B cell (primary cell): ENCODE results near the gene GRID2. TPM values are rescaled to one million over a fixed set of nuclear protein-coding genes. Genes with fewer than 3 reads are reported as not detected.

Experiments
- ATAC-seq: fragments of 200-7000 bp; cut with Tn5 transposase; one replicate; pipeline ENCODE4 v1.10.0; 2021; ENCODE audit warnings: low read depth, mild to moderate bottlenecking, moderate number of reproducible peaks, moderate library complexity
- CTCF ChIA-PET: fragments of 350-600 bp; sonication (Branson Sonifier 250); formaldehyde crosslinking; loops from one replicate; lab custom pipeline; 2021; ENCODE audit warnings: antibody characterized with exemption, inconsistent platforms; lab: Charles Lee
- POLR2A ChIA-PET: fragments of 350-600 bp; sonication (Branson Sonifier 250); formaldehyde crosslinking; loops from one replicate; lab custom pipeline; 2021; ENCODE audit warnings: antibody characterized with exemption; lab: Charles Lee
- DNase-seq: peaks from one replicate; pipeline ENCODE4 v3.0.0; 2013
- H2AFZ ChIP-seq: 2 replicates; pipeline ENCODE4 v1.6.1; 2012; ENCODE audit warnings: mild to moderate bottlenecking, low read depth, low read length; ENCODE audit not compliant: insufficient read depth, poor library complexity, severe bottlenecking
- H3K27ac ChIP-seq, 2 donors: 1 replicate in 1 of 2; 2 replicates in 1 of 2; pipeline ENCODE4 v1.5.1; 2012 to 2013; ENCODE audit warnings: low read length in 2 of 2, mild to moderate bottlenecking in 2 of 2, moderate library complexity in 1 of 2
- H3K27me3 ChIP-seq, 4 experiments: fragments of 200-600 bp in 1 of 4; sonication (generic) in 1 of 4; replicated peaks in 1 of 4; 1 replicate in 2 of 4; 2 replicates in 2 of 4; pipeline versions ENCODE4 v1.6.1 to v1.7.0; 2013 to 2016; ENCODE audit warnings: low read length in 3 of 4, mild to moderate bottlenecking in 2 of 4, mixed read lengths in 1 of 4, moderate library complexity in 1 of 4; ENCODE audit not compliant: insufficient read depth in 4 of 4, control insufficient read depth in 3 of 4; ENCODE audit errors: control extremely low read depth in 1 of 4
- H3K36me3 ChIP-seq, 2 experiments: replicated peaks in 1 of 2; 1 replicate in 1 of 2; 2 replicates in 1 of 2; pipeline versions ENCODE4 v1.6.1 to v1.7.1; 2013; ENCODE audit warnings: low read length in 1 of 2; ENCODE audit not compliant: insufficient read depth in 2 of 2, control insufficient read depth in 1 of 2; ENCODE audit errors: control extremely low read depth in 1 of 2, extremely low read depth in 1 of 2
- H3K4me1 ChIP-seq, 2 donors: fragments of 200-600 bp in 1 of 2; sonication (generic) in 1 of 2; 1 replicate in 1 of 2; 2 replicates in 1 of 2; pipeline versions ENCODE4 v1.5.1 to v1.6.1; 2013 to 2017; ENCODE audit warnings: low read length in 2 of 2; ENCODE audit not compliant: control insufficient read depth in 2 of 2, insufficient read depth in 2 of 2
- H3K4me2 ChIP-seq: replicated peaks from 2 replicates; pipeline ENCODE3; 2012; ENCODE audit warnings: mild to moderate bottlenecking, low read depth, low read length; ENCODE audit not compliant: poor library complexity, severe bottlenecking
- H3K4me3 ChIP-seq, 5 experiments: fragments of 200-600 bp in 1 of 5; sonication (generic) in 1 of 5; 1 replicate in 3 of 5; 2 replicates in 2 of 5; pipeline versions ENCODE4 v1.5.1 to v1.7.0; 2011 to 2016; ENCODE audit warnings: low read length in 4 of 5, mild to moderate bottlenecking in 4 of 5, low read depth in 2 of 5, control low read depth in 1 of 5, moderate library complexity in 1 of 5; ENCODE audit not compliant: insufficient read depth in 1 of 5; ENCODE audit errors: control extremely low read depth in 1 of 5, extremely low read depth in 1 of 5
- H3K79me2 ChIP-seq: fragments of 200-600 bp; sonication (generic); one replicate; pipeline ENCODE4 v1.6.0; 2016; ENCODE audit warnings: low read length; ENCODE audit not compliant: control insufficient read depth, insufficient read depth
- H3K9ac ChIP-seq: fragments of 200-600 bp; sonication (generic); 2 replicates; pipeline ENCODE4 v1.6.1; 2017; ENCODE audit warnings: mild to moderate bottlenecking, low read length, moderate library complexity
- H3K9me3 ChIP-seq, 3 donors: one replicate each; pipeline versions ENCODE4 v1.6.1 to v1.7.1; 2013; ENCODE audit warnings: low read length in 2 of 3; ENCODE audit not compliant: control insufficient read depth in 2 of 3, insufficient read depth in 1 of 3; ENCODE audit errors: control extremely low read depth in 1 of 3
- H4K20me1 ChIP-seq: 2 replicates; pipeline ENCODE4 v1.6.0; 2012; ENCODE audit warnings: mild to moderate bottlenecking, low read length; ENCODE audit not compliant: insufficient read depth, control insufficient read depth, poor library complexity, severe bottlenecking
- H3K27ac Mint-ChIP-seq: one replicate; pipeline ENCODE4 v1.8.0; 2021; ENCODE audit warnings: mixed read lengths
- H3K27me3 Mint-ChIP-seq: one replicate; pipeline ENCODE4 v1.8.0; 2021; ENCODE audit warnings: mixed read lengths
- H3K4me1 Mint-ChIP-seq: one replicate; pipeline ENCODE4 v1.8.0; 2021; ENCODE audit warnings: mixed read lengths
- H3K4me3 Mint-ChIP-seq: one replicate; pipeline ENCODE4 v1.8.0; 2021; ENCODE audit warnings: mixed read lengths
- H3K9me3 Mint-ChIP-seq: one replicate; pipeline ENCODE4 v1.8.0; 2022; ENCODE audit warnings: mixed read lengths; ENCODE audit not compliant: insufficient read depth
- EZH2 ChIP-seq: IDR thresholded peaks from 2 replicates; pipeline ENCODE4 v1.6.1; 2012; ENCODE audit warnings: borderline replicate concordance, low read depth, mild to moderate bottlenecking, moderate library complexity, low read length; ENCODE audit not compliant: insufficient read depth, poor library complexity, severe bottlenecking
- WGBS: methylation state at CpG from one replicate; pipeline ENCODE4 v1.1.5; 2013; ENCODE audit warnings: missing lambda C conversion rate; ENCODE audit not compliant: insufficient coverage; 5-methylcytosine and 5-hydroxymethylcytosine counted together
- intact Hi-C: fragments of 100-400 bp; cut with micrococcal nuclease; formaldehyde crosslinking; loops from one replicate; pipeline ENCODE4 v1.10.0; 2022
- polyA plus RNA-seq: library from polyadenylated mRNA; depleted of rRNA; stranded (reverse); fragments of >200 nt; gene quantifications from 2 replicates; pipeline ENCODE4 v1.2.3, GENCODE V29; 2012
- total RNA-seq, 2 donors: library from RNA; stranded (reverse); fragments of 120-200 nt in 1 of 2; gene quantifications; 1 replicate in 1 of 2; 2 replicates in 1 of 2; pipeline versions ENCODE4 v1.2.3 to v1.2.4, GENCODE V29; 2013 to 2022
- TF ChIP-seq, protein P1 (sequence below): fragments of 200-600 bp; IDR thresholded peaks from one replicate; pipeline ENCODE4 v1.8.0; 2022; ENCODE audit warnings: antibody characterized with exemption, mild to moderate bottlenecking

Gene GRID2
- total and polyA plus RNA-seq, 2 donors (not counting 1 experiment from before 2014, with no cell fraction given) = not detected

- no peak for DNase-seq
- H3K27me3 Mint-ChIP-seq = no peaks in the 10 kb centered on the region
- intact Hi-C loops = no loop called here
Observed at GRCh38 chr4:93232883-93233282, 929.1 kb downstream of the GRID2 start.

GRCh38 chr4:93237521-93237920, 933.8 kb downstream of the GRID2 start:
- WGBS = no CpG with 5 or more reads among the region's 2 CpGs
- Histone ChIP-seq H3K4me2 (no peak overlapping the region), H3K27ac (no peak overlapping the region), H4K20me1 (no peaks in the 10 kb centered on the region), H3K79me2 (no peaks in the 10 kb centered on the region), H3K4me3 (no peak overlapping the region), H2AFZ (no peak overlapping the region), H3K27me3 (no peaks in the 10 kb centered on the region), H3K9ac (no peak overlapping the region), H3K4me1 (no peaks in the 10 kb centered on the region), H3K36me3 (no peaks in the 10 kb centered on the region), H3K9me3 (no peaks in the 10 kb centered on the region)
- DNase-seq = no peak
- ChIA-PET CTCF (no interaction called here), POLR2A (no interaction called here)
- Mint-ChIP-seq H3K27me3 (no peaks in the 10 kb centered on the region), H3K27ac (no peak overlapping the region), H3K4me1 (no peaks in the 10 kb centered on the region), H3K4me3 (no peak overlapping the region), H3K9me3 (peaks cover 3% of the 10 kb centered on the region)
- TF ChIP-seq, protein P1, sequence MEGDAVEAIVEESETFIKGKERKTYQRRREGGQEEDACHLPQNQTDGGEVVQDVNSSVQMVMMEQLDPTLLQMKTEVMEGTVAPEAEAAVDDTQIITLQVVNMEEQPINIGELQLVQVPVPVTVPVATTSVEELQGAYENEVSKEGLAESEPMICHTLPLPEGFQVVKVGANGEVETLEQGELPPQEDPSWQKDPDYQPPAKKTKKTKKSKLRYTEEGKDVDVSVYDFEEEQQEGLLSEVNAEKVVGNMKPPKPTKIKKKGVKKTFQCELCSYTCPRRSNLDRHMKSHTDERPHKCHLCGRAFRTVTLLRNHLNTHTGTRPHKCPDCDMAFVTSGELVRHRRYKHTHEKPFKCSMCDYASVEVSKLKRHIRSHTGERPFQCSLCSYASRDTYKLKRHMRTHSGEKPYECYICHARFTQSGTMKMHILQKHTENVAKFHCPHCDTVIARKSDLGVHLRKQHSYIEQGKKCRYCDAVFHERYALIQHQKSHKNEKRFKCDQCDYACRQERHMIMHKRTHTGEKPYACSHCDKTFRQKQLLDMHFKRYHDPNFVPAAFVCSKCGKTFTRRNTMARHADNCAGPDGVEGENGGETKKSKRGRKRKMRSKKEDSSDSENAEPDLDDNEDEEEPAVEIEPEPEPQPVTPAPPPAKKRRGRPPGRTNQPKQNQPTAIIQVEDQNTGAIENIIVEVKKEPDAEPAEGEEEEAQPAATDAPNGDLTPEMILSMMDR = no peak
- no peak for TF ChIP-seq EZH2
- ATAC-seq = no peak
- intact Hi-C loops = no loop called here

More at GRCh38 chr4:93232883-93233282, 929.1 kb downstream of the GRID2 start:
- no peak overlapping the region for H3K9ac ChIP-seq
- no peak for ATAC-seq
- Mint-ChIP-seq H3K4me1 (no peaks in the 10 kb centered on the region), H3K27ac (no peak overlapping the region), H3K9me3 (peaks cover 5% of the 10 kb centered on the region), H3K4me3 (no peak overlapping the region)
- H3K9me3 ChIP-seq = no peaks in the 10 kb centered on the region
- no peaks in the 10 kb centered on the region for H3K27me3 ChIP-seq
- H3K36me3 ChIP-seq = no peaks in the 10 kb centered on the region
- ChIA-PET POLR2A (no interaction called here), CTCF (no interaction called here)
- no peak overlapping the region for H3K4me3 ChIP-seq
- no peak overlapping the region for H3K4me2 ChIP-seq
- H3K79me2 ChIP-seq = no peaks in the 10 kb centered on the region
- TF ChIP-seq, protein P1 = no peak
- TF ChIP-seq EZH2 = no peak
- no peaks in the 10 kb centered on the region for H3K4me1 ChIP-seq
- no peak overlapping the region for H3K27ac ChIP-seq
- H2AFZ ChIP-seq = no peak overlapping the region
- WGBS = 30% methylated on average over 1 of the region's 2 CpGs
- H4K20me1 ChIP-seq = no peaks in the 10 kb centered on the region
